Neural cell (in vitro differentiated cells): ENCODE measurements around the gene PANK1.

Experiments used
- CTCF ChIP-seq: fragments of 450-650 bp; IDR thresholded peaks from 2 replicates; pipeline ENCODE4 v1.5.1; 2014; ENCODE audit warnings: antibody characterized with exemption, mild to moderate bottlenecking, moderate library complexity; ENCODE audit not compliant: poor library complexity, severe bottlenecking
- POLR2AphosphoS5 ChIP-seq: IDR thresholded peaks from 2 replicates; pipeline ENCODE4 v1.6.1; 2012

- TF ChIP-seq CTCF (no peak), POLR2AphosphoS5 (no peak)
These were observed 20.3 kb upstream of the PANK1 start for GRCh38 chr10:89665302-89665701.
